DMS 273 treated with DMSO at 0.1 percent for 48 hours (cell line): ENCODE data around the gene CNTROB.

Source experiments
- DNase-seq: peaks from one replicate; lab custom pipeline; 2025; lab: John Stamatoyannopoulos, UW

Gene CNTROB

GRCh38 chr17:7910281-7910680, 21.7 kb upstream of the CNTROB start:
- DNase-seq, result no peak

DNA sequence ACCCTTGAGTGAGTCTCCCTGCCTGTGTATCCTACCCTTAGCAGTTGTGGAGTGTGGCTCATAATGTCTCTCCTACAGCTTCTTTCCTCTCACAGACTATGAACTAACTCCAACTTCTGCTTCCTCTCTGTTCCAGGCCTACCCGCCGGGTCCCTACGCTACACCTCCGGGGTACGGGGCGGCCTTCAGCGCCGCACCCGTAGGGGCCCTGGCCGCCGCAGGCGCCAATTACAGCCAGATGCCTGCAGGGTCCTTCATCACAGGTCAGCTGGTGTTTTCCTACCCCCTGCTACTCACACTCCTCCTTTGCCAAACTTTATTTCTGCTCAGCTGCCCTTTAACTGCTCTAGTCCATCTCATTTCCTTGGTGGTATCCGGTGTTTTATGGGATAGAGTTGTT, 21.3 kb upstream of the CNTROB start:
- no peak for DNase-seq

GRCh38 chr17:7911116-7911515, 20.9 kb upstream of the CNTROB start:
- DNase-seq, result no peak

GRCh38 chr17:7912927-7913524, 19.0 kb upstream of the CNTROB start:
- DNase-seq, result peak; percentile 35

DNA sequence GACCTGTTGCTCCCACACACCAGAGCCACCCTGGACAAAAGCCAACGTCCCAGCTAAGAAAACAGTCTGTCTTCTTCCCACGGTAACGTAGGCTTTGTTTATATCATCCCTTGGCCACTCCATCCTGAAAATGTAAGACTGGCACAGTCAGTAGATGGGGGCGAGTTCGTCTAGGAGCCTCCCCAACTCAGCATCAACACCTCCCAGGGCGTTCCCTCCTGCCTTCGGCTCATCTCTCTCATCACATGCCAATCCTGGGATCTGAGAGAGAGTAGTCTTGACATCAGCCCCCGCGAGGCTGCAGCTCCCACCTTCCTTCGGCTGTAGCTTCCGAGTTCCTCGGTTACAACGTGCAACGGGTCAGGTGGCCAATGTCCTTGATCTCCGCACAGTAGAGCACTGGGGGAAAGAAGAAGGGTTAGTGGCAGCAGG, 16.8 kb upstream of the CNTROB start:
- no peak for DNase-seq

GRCh38 chr17:7915611-7916384, 16.2 kb upstream of the CNTROB start, which contains the start of gene RNF227:
Gene RNF227 (minus strand): TSS chr17:7916289. CDS start chr17:7916195, 94 bp downstream.
- peak; percentile 81 for DNase-seq

GRCh38 chr17:7916385-7916682, 15.7 kb upstream of the CNTROB start:
- DNase-seq, result no peak

DNA sequence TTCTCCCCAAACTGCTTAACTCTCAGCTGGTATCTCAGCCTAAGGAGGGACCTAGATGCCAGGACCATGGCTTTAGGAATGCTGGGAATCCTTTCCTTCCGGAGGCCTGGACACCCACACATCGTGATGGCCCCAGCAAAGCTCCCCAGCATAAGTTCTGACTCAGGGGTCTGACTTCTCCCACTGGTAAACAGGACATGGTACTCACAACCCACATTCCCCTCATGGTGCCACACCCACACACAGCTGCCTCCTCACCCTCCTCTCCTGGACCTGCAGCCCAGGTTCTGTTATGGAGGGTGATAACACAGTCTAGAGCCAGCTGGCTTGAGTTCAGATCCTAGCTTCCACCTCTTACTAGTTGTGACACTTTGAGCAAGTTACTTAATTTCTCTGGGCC, 15.2 kb upstream of the CNTROB start:
- DNase-seq, result no peak

GRCh38 chr17:7922269-7922844, 9.6 kb upstream of the CNTROB start:
- no peak for DNase-seq

GRCh38 chr17:7922845-7923628, 9.0 kb upstream of the CNTROB start:
- no peak for DNase-seq

GRCh38 chr17:7927596-7927995, 4.4 kb upstream of the CNTROB start:
- DNase-seq, result no peak

DNA sequence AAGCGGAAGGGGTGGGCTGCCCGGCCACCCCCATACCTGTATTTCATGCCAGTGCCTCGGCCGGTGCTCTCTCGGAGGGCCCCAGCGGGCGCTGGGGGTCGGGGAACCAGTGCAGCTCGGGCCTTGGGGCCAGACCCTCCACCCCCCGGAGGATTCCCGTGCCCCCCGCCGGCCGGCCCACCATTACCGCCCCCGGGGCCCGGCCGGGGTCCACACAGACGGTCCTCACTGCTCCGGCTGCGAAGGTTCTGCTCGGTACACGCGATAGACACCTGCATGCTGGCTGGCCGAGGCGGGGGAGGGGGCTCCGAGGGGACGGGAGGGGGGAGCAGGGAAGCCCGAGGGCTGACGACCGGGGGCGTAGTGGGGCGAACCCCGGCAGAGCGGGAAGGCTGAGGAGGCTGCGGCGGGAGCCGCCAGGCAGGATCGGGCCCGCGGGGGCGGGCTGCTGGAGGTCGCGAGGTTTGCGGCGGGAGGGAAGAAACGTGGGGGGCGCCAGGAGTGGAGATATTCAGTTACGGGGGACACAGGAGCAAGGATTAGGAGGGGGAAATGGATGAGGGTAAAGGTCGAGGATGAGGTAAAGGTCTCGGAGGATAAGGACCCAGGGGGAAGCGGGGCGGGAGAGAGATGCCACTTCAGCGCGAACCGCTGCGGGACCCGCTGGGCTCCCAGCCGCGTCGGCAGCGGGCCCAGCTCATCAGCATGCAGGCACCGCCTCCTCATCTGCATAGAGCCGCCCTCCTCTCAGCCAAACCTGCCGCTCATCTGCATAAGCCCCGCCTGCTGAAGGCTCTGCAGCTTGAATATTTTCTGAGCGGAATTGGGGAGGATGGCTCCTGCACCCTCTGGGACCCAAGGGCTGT, 2.6 kb upstream of the CNTROB start, which contains the start of gene KCNAB3:
KCNAB3 (minus strand) TSS at position 699 of the 866 bp plus-strand sequence; CDS start at position 278, 421 bp downstream.
- DNase-seq, result no peak

- no peak for DNase-seq
These were observed 970 bp upstream of the CNTROB start for GRCh38 chr17:7930841-7931631.

GRCh38 chr17:7932483-7932891, 481 bp downstream of the CNTROB start:
- no peak for DNase-seq

GRCh38 chr17:7932949-7933348, 943 bp downstream of the CNTROB start:
- DNase-seq, result no peak

GRCh38 chr17:7935859-7936258, 3.9 kb downstream of the CNTROB start:
- DNase-seq, result no peak

DNA sequence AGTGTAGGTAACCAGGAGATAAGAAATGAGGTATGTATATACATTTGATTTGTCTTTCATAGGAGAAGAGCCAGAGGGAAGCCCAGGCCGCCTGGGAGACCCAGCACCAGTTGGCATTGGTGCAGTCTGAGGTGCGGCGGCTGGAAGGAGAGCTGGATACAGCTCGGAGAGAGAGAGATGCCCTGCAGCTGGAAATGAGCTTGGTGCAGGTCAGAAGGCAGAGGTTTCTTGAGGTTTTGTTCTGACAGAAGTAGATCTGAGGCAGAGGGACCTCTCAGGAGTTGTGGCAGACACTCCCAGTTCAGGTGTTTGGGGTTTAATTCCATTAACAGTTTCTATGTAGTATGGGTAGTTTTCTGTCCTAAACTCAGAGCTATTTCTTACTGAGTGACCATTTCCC, 8.0 kb downstream of the CNTROB start:
- DNase-seq, result no peak

DNA sequence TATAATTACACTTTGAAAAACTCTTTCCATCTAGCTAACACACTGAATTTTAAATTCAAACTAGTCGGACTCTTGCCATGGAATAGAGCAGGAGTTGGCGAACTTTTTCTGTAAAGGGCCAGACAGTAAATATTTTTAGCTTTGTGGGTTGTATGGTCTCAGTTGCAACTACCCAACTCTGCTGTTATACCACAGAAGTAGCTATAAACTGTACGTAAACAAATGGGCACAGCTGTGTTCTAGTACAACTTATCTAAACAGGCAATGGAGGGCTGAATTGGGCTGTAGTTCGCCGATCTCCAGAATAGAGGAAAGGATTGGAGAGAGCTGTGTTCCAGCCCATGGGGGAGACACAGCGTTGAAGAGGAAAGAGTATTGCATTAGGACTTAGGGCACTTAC, 8.7 kb downstream of the CNTROB start:
- no peak for DNase-seq

- DNase-seq, result no peak
These were observed 11.3 kb downstream of the CNTROB start for GRCh38 chr17:7943291-7943690.

- DNase-seq, result no peak
These were observed 12.3 kb downstream of the CNTROB start for GRCh38 chr17:7944326-7944725.

DNA sequence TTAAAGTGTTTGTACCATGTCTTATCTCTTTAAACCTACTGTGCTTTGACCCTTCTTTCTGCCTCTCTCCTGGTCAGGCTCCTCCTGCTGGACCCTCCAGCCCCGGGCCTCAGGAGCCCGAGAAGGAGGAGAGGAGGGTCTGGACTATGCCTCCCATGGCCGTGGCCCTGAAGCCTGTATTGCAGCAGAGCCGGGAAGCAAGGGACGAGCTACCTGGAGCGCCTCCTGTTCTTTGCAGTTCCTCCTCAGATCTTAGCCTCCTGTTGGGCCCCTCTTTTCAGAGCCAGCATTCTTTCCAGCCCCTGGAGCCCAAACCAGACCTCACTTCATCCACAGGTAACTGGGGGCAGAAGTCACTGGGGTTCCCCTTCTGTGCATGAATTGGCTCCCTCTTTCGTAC, 13.6 kb downstream of the CNTROB start:
- DNase-seq, result no peak
